Caco-2 (cell line): ENCODE results near the gene CAMK2D. TPM values are rescaled to one million over a fixed set of nuclear protein-coding genes. Genes with fewer than 3 reads are reported as not detected.

Source experiments
- BruUV-seq: library from RNA; stranded (reverse); fragments of 400-500 nt; replicated peaks from 2 replicates; lab custom pipeline; 2021; lab: Mats Ljungman, UMichigan
- CTCF ChIA-PET: fragments of 300-600 bp; sonication (Branson Sonifier 250); formaldehyde crosslinking; loops from one replicate; lab custom pipeline; 2022; ENCODE audit warnings: antibody characterized with exemption; lab: Charles Lee
- POLR2A ChIA-PET: fragments of 300-600 bp; sonication (Branson Sonifier 250); formaldehyde crosslinking; loops from one replicate; lab custom pipeline; 2022; ENCODE audit warnings: antibody characterized with exemption; lab: Charles Lee
- DNase-seq, 2 experiments: peaks; one replicate each; pipeline versions ENCODE4 v3.0.0 to v3.0.0-alpha.2; 2020 to 2022
- H3K27me3 ChIP-seq: replicated peaks from 2 replicates; pipeline ENCODE4 v1.6.0; 2011; ENCODE audit warnings: low read length; ENCODE audit not compliant: control insufficient read depth, insufficient read depth
- H3K36me3 ChIP-seq: 2 replicates; pipeline ENCODE4 v1.5.1; 2011; ENCODE audit warnings: low read length; ENCODE audit not compliant: control insufficient read depth, insufficient read depth
- H3K4me1 ChIP-seq: fragments of 250-450 bp; sonication (Bioruptor Pico); 2 replicates; pipeline ENCODE4 v1.5.1; 2020; ENCODE audit warnings: mild to moderate bottlenecking
- H3K4me3 ChIP-seq: 2 replicates; pipeline ENCODE4 v1.5.1; 2011; ENCODE audit warnings: low read depth, mild to moderate bottlenecking, control low read depth, low read length
- H3K9me3 ChIP-seq: fragments of 250-450 bp; sonication (Bioruptor Pico); 2 replicates; pipeline ENCODE4 v1.5.1; 2020; ENCODE audit warnings: mild to moderate bottlenecking, moderate library complexity
- H3K27ac Mint-ChIP-seq: one replicate; pipeline ENCODE4 v1.8.0; 2022; ENCODE audit warnings: mixed read lengths; ENCODE audit not compliant: unreplicated experiment
- H3K27me3 Mint-ChIP-seq: one replicate; pipeline ENCODE4 v1.8.0; 2022; ENCODE audit warnings: mixed read lengths; ENCODE audit not compliant: insufficient read depth, unreplicated experiment
- H3K36me3 Mint-ChIP-seq: one replicate; pipeline ENCODE4 v1.8.0; 2022; ENCODE audit warnings: mild to moderate bottlenecking, mixed read lengths; ENCODE audit not compliant: insufficient read depth, unreplicated experiment
- H3K4me1 Mint-ChIP-seq: one replicate; pipeline ENCODE4 v1.8.0; 2022; ENCODE audit warnings: low read depth, mixed read lengths; ENCODE audit not compliant: unreplicated experiment
- H3K4me3 Mint-ChIP-seq: one replicate; pipeline ENCODE4 v1.8.0; 2022; ENCODE audit warnings: mild to moderate bottlenecking, moderate library complexity, mixed read lengths; ENCODE audit not compliant: unreplicated experiment
- H3K9me3 Mint-ChIP-seq: one replicate; pipeline ENCODE4 v1.8.0; 2022; ENCODE audit warnings: mixed read lengths; ENCODE audit not compliant: unreplicated experiment
- intact Hi-C: fragments of 100-400 bp; cut with micrococcal nuclease; formaldehyde crosslinking; loops from one replicate; pipeline ENCODE4 v1.10.0; 2022; ENCODE audit not compliant: unreplicated experiment
- total RNA-seq: library from RNA; stranded (reverse); gene quantifications from 2 replicates; pipeline ENCODE4 v1.2.3, GENCODE V29; 2022
- TF ChIP-seq, protein P1 (sequence below), 2 experiments: fragments of 200-600 bp in 1 of 2; IDR thresholded peaks; 1 replicate in 1 of 2; 2 replicates in 1 of 2; pipeline versions ENCODE4 v1.5.1 to v1.8.0; 2011 to 2022; ENCODE audit warnings: antibody characterized with exemption in 1 of 2, control low read depth in 1 of 2, inconsistent platforms in 1 of 2, low read depth in 1 of 2, low read length in 1 of 2, mild to moderate bottlenecking in 1 of 2, moderate library complexity in 1 of 2; ENCODE audit not compliant: insufficient read depth in 1 of 2, severe bottlenecking in 1 of 2, unreplicated experiment in 1 of 2

CAMK2D gene
- total RNA-seq, 1 experiment from 2014 or later = 65.6 TPM

DNA sequence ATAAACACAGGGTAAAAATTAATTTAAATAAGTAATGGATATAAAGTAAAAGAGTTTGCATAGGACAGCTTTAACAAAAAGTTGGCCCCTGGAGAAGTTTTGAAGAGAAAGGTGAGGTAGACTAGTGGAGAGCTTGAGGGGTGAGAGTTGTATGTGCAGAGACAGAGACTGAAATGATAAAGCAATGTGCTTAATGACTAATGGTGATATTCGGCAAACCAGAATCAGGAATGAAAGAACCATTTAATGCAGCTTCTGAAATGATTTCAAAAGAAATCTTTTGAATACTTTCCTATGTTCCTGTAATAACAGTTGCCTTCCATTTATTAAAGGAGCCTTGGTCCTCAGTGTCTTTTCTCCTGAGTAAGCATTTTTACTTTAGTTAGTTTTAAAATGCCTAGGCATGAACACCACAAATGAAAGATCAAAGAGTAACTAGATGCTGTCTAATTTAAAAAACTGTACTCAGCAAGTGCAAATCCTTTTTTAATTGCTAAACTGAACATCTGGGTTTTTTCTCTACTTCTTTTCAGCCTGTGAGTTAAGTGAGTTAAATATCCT lies 28.5 kb downstream of the CAMK2D start:
- H3K4me1 Mint-ChIP-seq = peaks cover 13% of the 10 kb centered on the region
- ChIA-PET POLR2A (no interaction called here), CTCF (no interaction called here)
- DNase-seq = no peak
- no peaks in the 10 kb centered on the region for H3K9me3 ChIP-seq
- TF ChIP-seq, protein P1, sequence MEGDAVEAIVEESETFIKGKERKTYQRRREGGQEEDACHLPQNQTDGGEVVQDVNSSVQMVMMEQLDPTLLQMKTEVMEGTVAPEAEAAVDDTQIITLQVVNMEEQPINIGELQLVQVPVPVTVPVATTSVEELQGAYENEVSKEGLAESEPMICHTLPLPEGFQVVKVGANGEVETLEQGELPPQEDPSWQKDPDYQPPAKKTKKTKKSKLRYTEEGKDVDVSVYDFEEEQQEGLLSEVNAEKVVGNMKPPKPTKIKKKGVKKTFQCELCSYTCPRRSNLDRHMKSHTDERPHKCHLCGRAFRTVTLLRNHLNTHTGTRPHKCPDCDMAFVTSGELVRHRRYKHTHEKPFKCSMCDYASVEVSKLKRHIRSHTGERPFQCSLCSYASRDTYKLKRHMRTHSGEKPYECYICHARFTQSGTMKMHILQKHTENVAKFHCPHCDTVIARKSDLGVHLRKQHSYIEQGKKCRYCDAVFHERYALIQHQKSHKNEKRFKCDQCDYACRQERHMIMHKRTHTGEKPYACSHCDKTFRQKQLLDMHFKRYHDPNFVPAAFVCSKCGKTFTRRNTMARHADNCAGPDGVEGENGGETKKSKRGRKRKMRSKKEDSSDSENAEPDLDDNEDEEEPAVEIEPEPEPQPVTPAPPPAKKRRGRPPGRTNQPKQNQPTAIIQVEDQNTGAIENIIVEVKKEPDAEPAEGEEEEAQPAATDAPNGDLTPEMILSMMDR (IDR thresholded peaks at IDR 0.05; ENCODE audit: insufficient read depth in 1 of 2, low read depth in 1 of 2, low read length in 1 of 2, severe bottlenecking in 1 of 2, unreplicated experiment in 1 of 2) = no peak
- peaks cover 13% of the 10 kb centered on the region for H3K36me3 Mint-ChIP-seq
- H3K4me3 Mint-ChIP-seq = no peak overlapping the region
- H3K4me1 ChIP-seq = peaks cover 8% of the 10 kb centered on the region; the same call in 1 of the 2 replicates
- BruUV-seq = no TSS peak
- H3K36me3 ChIP-seq = no peaks in the 10 kb centered on the region
- H3K27me3 ChIP-seq = no peaks in the 10 kb centered on the region
- no peak overlapping the region for H3K27ac Mint-ChIP-seq
- no peaks in the 10 kb centered on the region for H3K27me3 Mint-ChIP-seq
- H3K4me3 ChIP-seq = no peak overlapping the region
- intact Hi-C loops = no loop called here
- H3K9me3 Mint-ChIP-seq = no peaks in the 10 kb centered on the region

DNA sequence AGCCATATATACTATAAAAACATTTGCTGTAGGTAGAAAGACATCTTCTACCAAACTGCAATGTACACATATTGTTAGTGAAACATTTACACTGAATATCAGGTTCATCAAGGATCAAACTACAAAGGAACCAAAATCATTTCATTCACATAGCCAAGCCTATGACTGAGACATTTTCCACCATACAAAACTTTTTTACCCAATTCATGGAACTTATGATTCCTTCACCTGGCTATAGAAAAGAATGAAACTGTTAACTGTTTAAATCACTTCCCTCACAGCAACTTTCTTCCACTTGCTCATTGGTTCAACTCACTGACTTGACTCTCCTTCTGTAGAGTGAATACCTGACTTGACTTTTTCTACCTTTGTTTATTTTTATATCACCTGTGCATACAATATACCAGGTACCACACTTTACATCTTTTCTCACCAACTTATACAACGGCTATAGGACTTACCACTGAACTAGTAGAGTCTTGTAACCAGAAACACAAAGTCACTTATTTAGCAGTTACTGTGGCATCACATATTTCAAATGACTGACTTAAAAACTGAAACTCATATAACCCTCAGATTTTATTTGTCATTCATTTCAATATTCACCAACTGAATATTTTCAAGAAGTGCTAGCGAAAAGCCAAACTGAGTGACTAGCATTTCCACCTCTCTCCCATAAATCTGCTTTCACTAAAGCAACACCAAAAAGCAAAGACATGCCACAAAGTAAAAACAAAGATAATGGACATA lies 30.9 kb downstream of the CAMK2D start:
- POLR2A ChIA-PET = no interaction called here
- Mint-ChIP-seq H3K4me3 (no peak overlapping the region), H3K36me3 (peaks cover 13% of the 10 kb centered on the region), H3K27me3 (no peaks in the 10 kb centered on the region), H3K9me3 (no peaks in the 10 kb centered on the region), H3K4me1 (peaks cover 13% of the 10 kb centered on the region), H3K27ac (no peak overlapping the region)
- intact Hi-C loops = no loop called here
- no peaks in the 10 kb centered on the region for H3K36me3 ChIP-seq
- no peak for DNase-seq
- no peak overlapping the region for H3K4me3 ChIP-seq
- BruUV-seq = no TSS peak
- TF ChIP-seq, protein P1 (IDR thresholded peaks at IDR 0.05; ENCODE audit: insufficient read depth in 1 of 2, low read depth in 1 of 2, low read length in 1 of 2, severe bottlenecking in 1 of 2, unreplicated experiment in 1 of 2) = no peak
- peaks cover 8% of the 10 kb centered on the region; the same call in 1 of the 2 replicates for H3K4me1 ChIP-seq
- CTCF ChIA-PET = no interaction called here
- no peaks in the 10 kb centered on the region for H3K9me3 ChIP-seq
- H3K27me3 ChIP-seq = no peaks in the 10 kb centered on the region

DNA sequence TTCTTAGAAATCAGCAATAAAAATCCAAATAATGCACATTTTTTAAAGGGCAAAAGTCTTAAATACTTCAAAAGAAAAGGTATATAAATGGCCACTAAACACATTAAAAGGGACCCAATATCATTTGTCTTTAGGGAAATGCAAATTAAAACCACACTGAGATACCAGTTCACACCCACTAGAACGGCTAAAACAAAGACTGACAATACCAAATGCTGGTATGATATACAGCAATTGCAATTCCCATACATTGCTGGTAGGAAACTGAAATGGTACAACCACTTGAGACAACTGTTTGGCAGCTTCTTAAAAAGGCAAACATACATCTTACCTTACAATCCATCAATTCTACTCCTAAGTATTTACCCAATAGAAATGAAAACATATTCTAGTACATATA lies 33.7 kb downstream of the CAMK2D start:
- Mint-ChIP-seq H3K4me1 (peaks cover 9% of the 10 kb centered on the region), H3K27me3 (no peaks in the 10 kb centered on the region), H3K9me3 (no peaks in the 10 kb centered on the region), H3K36me3 (peaks cover 7% of the 10 kb centered on the region), H3K4me3 (no peak overlapping the region), H3K27ac (no peak overlapping the region)
- intact Hi-C loops = no loop called here
- H3K4me3 ChIP-seq = no peak overlapping the region
- H3K9me3 ChIP-seq = no peaks in the 10 kb centered on the region
- BruUV-seq = no TSS peak
- H3K27me3 ChIP-seq = no peaks in the 10 kb centered on the region
- CTCF ChIA-PET = no interaction called here
- H3K36me3 ChIP-seq = no peaks in the 10 kb centered on the region
- H3K4me1 ChIP-seq = 0 out of 2 replicates have a peak, but pooled peaks cover 4% of the 10 kb centered on the region
- no peak for DNase-seq
- TF ChIP-seq, protein P1 (IDR thresholded peaks at IDR 0.05; ENCODE audit: insufficient read depth in 1 of 2, low read depth in 1 of 2, low read length in 1 of 2, severe bottlenecking in 1 of 2, unreplicated experiment in 1 of 2) = no peak
- POLR2A ChIA-PET = no interaction called here
